HL-60/S4 (cell line): Measurements from ENCODE around the gene MYOM3.
"Not testable (repeated sequence)": the region's sequence is repeated elsewhere in the genome, so short reads cannot be mapped to it uniquely, and the experiment has no call there.

ENCODE experiments used
- in situ Hi-C: fragments of 300-500 bp; cut with MboI; formaldehyde crosslinking; loops from 2 replicates; pipeline ENCODE4 v1.14.3; 2022; ENCODE audit warnings: low sequenced_read_pairs

The MYOM3 gene

GRCh38 chr1:24008574-24009184 lies 103.3 kb downstream of the MYOM3 start:
- in situ Hi-C loops = not testable (repeated sequence)

- in situ Hi-C loops = no loop called here
Observed at GRCh38 chr1:24007079-24007478, 104.9 kb downstream of the MYOM3 start.
